AG08395 (cell line): ENCODE measurements around the gene KAT6B.

ENCODE experiments used
- DNase-seq: peaks from one replicate; pipeline ENCODE4 v3.0.0; 2012; ENCODE audit warnings: mixed read lengths, low spot score

The KAT6B gene

GRCh38 chr10:74988054-74988775 is 161.8 kb downstream of the KAT6B start:
- DNase-seq, result peak; percentile 30

- DNase-seq, result no peak
Observed at GRCh38 chr10:74988832-74989561, 162.6 kb downstream of the KAT6B start.

GRCh38 chr10:74991435-74991834 is 165.0 kb downstream of the KAT6B start:
- DNase-seq, result peak; percentile 15

- no peak for DNase-seq
Observed at GRCh38 chr10:74992068-74992467, 165.7 kb downstream of the KAT6B start.

GRCh38 chr10:74993649-74994048 is 167.2 kb downstream of the KAT6B start:
- DNase-seq, result no peak

- no peak for DNase-seq
Observed at GRCh38 chr10:74994854-74995253, 168.5 kb downstream of the KAT6B start.

- no peak for DNase-seq
Observed at GRCh38 chr10:74995806-74996205, 169.4 kb downstream of the KAT6B start.

- DNase-seq, result no peak
Observed at GRCh38 chr10:74997163-74997562, 170.8 kb downstream of the KAT6B start.

- no peak for DNase-seq
Observed at GRCh38 chr10:75000748-75001321, 174.4 kb downstream of the KAT6B start.

GRCh38 chr10:75001715-75002350 is 175.4 kb downstream of the KAT6B start:
- no peak for DNase-seq

GRCh38 chr10:75002351-75002725 is 175.9 kb downstream of the KAT6B start:
- DNase-seq, result no peak

- no peak for DNase-seq
Observed at GRCh38 chr10:75002967-75003594, 176.7 kb downstream of the KAT6B start.

GRCh38 chr10:75003891-75004290 is 177.5 kb downstream of the KAT6B start:
- DNase-seq, result no peak

- DNase-seq, result no peak
Observed at GRCh38 chr10:75007646-75008045, 181.2 kb downstream of the KAT6B start.

- DNase-seq, result no peak
Observed at GRCh38 chr10:75008952-75009351, 182.6 kb downstream of the KAT6B start.

GRCh38 chr10:75009426-75009825 is 183.0 kb downstream of the KAT6B start:
- DNase-seq, result no peak

- DNase-seq, result no peak
Observed at GRCh38 chr10:75010373-75010772, 184.0 kb downstream of the KAT6B start.

GRCh38 chr10:75011221-75011620 is 184.8 kb downstream of the KAT6B start:
- DNase-seq, result no peak

GRCh38 chr10:75012471-75012870 is 186.1 kb downstream of the KAT6B start:
- no peak for DNase-seq

GRCh38 chr10:75013007-75013406 is 186.6 kb downstream of the KAT6B start:
- DNase-seq, result no peak

GRCh38 chr10:75013522-75013921 is 187.1 kb downstream of the KAT6B start:
- no peak for DNase-seq

GRCh38 chr10:75014516-75015230 is 188.3 kb downstream of the KAT6B start:
- no peak for DNase-seq
